ENCODE measurements around the gene PADI2.

- TF ChIP-seq CTCF (conservative IDR thresholded peaks at IDR 0.05; ENCODE audit: low read length): no peak
- no peak for TF ChIP-seq EZH2phosphoT487 (IDR thresholded peaks at IDR 0.05; ENCODE audit: borderline replicate concordance)
Measured at GRCh38 chr1:17086751-17087150, 32.5 kb downstream of the PADI2 start.

All from Loucy (cell line).